NAMALWA (cell line): ENCODE results near the gene PARD3.

Experiments
- DNase-seq: peaks from one replicate; pipeline ENCODE4 v3.0.0-alpha.2; 2015; ENCODE audit warnings: low spot score

PARD3 gene

DNA sequence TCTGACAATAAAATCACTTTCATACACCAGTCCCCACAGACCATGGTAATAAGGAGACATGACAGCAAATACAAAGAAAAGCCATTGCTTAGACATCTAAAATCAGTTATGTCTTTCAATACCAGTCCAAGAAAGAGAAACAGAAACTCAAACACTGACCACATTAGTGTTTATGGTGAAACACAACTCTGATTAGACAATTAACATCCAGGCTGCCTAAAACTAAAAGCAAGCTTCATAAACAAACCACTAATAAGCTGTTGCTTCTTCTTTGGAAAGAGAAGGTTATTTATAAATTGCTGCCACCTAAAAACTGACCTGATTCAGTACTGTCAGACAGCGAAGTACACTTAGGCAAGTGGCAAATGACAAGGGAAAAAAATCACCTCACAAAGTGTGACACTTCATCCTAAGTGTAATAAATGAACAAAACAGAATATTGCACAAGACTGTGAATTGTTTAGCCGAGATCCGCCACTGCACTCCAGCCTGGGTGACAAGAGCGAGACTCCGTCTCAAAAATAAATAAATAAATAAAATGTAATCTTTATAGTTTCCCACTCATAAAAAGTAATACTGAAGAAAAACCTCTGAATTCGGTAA is 277.4 kb downstream of the PARD3 start:
- DNase-seq = no peak

- DNase-seq = no peak
Measured at GRCh38 chr10:34535872-34536271, 279.2 kb downstream of the PARD3 start.

- DNase-seq = no peak
Measured at GRCh38 chr10:34530778-34531177, 284.3 kb downstream of the PARD3 start.

GRCh38 chr10:34528320-34528719 is 286.8 kb downstream of the PARD3 start:
- peak; percentile 6 for DNase-seq

- DNase-seq = no peak
Measured at GRCh38 chr10:34526758-34527730, 288.1 kb downstream of the PARD3 start.

GRCh38 chr10:34526186-34526585 is 288.9 kb downstream of the PARD3 start:
- DNase-seq = no peak

DNA sequence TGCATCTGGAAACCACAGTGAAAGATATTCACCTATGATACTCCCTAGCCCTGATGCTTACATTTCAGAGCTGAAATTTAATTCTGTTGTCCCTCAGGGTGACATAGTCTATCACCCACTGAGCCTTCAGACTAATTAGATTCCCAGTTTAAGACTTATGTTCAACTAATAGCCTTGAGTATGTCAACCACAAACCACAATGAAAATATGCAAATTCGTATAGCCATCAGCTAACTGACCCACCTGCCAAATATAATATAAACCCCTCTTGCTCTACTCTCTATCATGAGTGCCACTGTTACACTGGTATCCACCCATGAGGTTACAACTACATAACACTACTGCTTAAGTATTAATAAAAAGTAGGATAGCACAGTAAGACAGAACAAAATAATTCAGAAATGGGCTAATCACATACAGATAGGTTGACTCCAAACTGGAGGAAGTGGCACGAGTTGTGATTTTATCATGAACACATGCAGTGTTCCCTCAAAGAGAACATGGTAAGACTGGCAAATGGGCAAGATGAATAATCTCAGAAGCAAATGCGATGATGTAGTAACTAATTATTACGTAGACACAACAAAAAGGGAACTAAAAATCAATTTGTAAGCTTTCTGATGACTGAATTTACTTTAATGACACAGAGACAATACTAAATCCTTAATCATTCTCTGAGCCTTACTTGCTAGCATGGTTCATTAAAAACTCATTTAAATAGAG is 290.6 kb downstream of the PARD3 start:
- DNase-seq = peak; percentile 30

DNA sequence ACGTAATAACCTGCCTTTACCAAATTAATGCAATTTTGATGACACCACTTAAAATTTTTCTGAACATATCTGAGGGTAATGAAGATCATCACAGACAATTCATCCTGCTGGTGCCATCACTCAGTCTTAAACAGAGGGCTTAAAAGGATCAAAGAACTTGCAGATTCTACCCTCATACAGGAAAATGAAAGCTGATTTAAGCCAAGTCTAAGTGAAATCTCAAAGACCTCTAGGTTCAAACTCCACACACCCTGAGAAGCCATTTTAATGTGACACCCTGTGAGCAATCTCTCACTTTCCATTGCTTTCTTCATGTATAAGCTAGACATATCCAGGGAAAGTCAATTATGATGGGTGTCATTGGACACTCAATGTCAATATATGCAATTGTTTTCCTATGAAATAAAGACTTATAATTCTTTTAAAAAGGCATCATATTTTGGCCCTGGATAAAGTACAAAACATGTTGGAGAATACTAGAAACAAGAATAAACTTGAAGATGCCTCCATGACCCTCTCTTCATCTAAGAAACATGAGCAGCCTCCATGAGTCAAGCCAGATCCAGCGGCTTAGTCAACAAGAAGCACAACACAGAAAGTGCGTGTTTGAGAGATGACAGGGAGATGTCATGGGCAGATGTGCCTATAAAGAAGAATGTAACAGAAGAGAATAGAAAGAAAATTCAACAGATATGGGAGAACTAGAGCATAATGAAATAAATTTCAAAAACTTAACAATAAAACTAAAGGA is 291.9 kb downstream of the PARD3 start:
- DNase-seq = peak; percentile 21

- peak; percentile 74 for DNase-seq
Measured at GRCh38 chr10:34522546-34522945, 292.6 kb downstream of the PARD3 start.

DNA sequence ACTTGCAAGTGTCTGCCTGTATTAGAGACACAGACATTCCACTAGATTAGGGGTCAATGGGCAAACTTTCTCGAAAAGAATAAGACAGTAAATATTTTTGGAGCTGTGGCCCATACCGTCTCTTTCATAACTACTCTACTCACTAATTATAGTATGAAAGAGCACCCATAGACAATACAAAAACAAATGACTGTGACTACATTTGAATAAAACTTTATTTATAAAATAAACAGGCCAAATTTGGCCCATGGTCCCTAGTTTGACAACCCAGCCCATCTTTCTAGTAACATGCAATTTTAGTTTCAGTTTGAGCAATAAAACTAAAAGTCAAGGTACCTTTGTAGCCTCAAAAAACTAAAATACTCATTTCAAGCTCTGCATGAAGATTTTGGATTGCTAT is 294.6 kb downstream of the PARD3 start:
- DNase-seq = no peak

DNA sequence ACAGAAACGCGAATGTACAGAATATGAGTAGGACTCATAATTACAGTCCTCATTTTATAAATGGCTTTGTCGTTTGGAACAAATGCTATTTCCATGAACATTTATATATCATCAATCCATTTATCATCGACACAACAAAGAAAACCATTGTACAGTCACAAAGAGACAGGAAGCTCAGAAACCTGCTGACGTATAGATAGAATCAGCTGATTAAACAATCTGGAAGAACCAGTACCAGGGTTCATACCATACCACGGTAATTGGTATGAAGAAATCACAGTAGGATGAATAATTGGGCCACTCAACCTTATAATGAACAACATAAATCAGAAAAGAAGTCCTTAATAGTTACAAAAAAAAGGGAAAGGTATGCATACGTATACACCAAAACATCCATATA is 295.0 kb downstream of the PARD3 start:
- no peak for DNase-seq

GRCh38 chr10:34514290-34514689 is 300.8 kb downstream of the PARD3 start:
- DNase-seq = no peak

DNA sequence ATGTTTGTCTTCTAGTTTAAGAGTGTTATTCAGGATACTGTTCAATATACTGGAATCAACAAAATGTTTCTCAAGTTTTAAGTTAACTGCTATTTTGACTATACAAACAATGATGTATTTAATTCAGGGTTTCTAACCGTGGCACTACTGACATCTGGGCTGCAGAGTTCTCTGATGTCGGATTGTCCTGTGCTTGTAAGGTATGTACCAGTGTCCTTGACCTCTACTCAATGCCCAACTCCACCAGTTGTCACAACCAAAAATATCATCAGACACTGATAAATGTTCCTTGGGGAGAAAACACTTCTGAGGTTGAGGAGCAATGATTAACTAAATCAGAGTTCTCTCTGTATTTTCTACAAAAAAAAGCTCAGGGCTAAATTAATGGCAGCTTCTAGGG is 301.5 kb downstream of the PARD3 start:
- no peak for DNase-seq

DNA sequence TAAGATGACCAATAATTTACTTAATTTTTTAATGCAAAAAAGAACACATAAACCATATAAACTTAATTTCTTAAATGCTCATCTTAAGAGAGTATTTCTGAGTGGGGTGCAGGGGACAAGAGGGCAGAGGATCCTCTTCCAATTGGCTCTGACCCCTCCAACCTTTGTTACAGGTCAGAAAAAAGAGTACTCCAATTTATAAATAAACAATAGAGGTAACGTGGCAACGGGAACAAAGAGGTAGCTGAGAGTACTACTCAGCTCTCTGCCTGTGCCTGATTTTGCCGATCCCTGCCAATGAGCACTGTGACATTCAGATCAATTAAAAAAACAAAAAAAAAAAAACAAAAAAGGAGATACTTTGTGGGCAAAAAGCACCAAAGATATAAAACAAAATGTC is 307.9 kb downstream of the PARD3 start:
- DNase-seq = no peak

GRCh38 chr10:34506786-34507185 is 308.3 kb downstream of the PARD3 start:
- no peak for DNase-seq

DNA sequence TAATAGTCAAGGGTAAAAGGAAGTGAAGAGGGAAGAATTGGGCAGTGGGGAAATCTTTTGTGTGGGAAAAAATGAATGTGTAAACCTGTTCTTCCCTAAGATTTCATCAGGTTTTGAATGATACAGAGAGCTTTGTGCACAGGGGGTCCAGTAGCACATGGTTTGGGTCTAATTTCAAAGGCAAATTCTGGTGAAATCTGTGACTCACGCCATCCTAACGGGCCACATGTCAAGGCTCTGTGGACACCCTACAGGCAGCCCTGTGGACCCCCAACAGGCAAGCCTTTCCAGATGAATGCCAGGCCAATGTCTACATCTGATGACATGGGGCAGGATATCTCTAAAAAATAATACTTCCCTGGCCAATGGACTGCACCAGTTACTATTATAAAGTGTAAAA is 309.8 kb downstream of the PARD3 start:
- no peak for DNase-seq

GRCh38 chr10:34504534-34504933 is 310.6 kb downstream of the PARD3 start:
- no peak for DNase-seq

DNA sequence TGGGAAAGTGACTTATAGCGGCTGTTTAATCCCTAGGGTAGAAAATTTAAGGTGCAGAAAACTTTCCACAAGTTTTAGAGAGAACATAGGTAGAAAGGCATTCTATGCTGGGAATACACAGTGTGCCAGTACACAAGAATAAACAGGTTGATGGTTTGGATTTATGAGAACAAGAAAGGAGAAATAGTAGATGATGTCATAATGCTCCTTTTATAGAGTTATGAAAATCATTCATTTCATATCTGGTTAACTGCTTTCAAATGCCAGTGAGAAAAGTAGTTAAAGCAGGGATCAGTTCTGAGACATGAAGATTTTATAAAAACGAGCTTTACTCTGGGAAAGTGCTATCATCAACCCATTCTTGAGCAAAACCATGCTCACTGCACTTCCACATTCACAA is 311.4 kb downstream of the PARD3 start:
- no peak for DNase-seq

DNA sequence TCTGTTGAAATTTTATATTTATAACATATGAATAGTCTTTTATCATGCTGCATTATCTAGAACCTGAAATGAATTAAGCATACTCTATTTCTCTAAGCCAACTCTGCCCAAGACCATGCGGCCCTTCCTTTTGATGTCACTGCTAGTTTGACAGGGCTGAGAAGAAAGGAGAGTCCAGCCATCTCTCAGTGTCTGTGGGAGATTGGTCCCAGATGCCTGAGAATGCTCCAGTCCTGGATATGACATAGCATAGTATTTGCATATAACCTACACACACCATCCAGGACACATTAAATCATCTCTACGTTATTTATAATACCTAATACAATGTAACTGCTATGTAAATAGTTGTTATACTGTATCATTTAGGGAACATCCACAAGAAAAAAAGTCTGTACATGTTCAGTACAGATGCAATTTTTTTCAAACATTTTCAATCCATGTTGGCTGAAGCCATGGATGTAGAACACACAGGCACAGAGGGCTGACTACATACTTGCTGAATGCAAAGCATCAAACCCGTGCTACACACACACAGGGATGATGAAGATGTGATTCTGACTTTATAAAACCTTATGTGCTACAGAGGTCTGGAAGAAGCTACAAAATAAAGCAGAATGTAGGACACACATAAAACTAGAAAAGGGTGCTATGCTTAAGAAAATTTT is 315.4 kb downstream of the PARD3 start:
- no peak for DNase-seq

DNA sequence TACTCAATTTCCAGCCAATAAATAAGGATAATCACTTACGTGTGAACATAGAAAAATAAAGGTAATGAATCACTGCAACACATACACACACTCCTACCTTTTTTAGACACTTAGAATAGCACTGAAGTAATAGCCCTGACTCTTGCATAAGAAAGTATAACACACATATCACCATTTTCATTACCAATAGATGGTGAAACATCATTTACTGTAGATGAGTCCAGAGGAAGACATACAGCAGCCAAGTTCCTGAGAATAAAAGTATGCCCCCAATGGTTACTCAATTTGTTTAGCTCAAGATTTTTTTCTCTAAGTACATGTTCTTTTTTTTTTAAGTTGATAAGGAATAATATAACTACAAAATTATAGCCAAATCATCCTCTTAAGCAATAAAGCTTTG is 316.3 kb downstream of the PARD3 start:
- no peak for DNase-seq

- DNase-seq = no peak
Measured at GRCh38 chr10:34495938-34496337, 319.2 kb downstream of the PARD3 start.

GRCh38 chr10:34494012-34494411 is 321.1 kb downstream of the PARD3 start:
- DNase-seq = no peak
